GM19023 (cell line): ENCODE results near the gene MRFAP1.
"Not testable (repeated sequence)": the region's sequence is repeated elsewhere in the genome, so short reads cannot be mapped to it uniquely, and the experiment has no call there.

Experiments
- ATAC-seq: cut with Tn5 transposase; IDR thresholded peaks from one replicate; pipeline ENCODE4 v1.9.1; 2021; ENCODE audit warnings: mild to moderate bottlenecking, moderate library complexity; ENCODE audit not compliant: unreplicated experiment

The MRFAP1 gene

DNA sequence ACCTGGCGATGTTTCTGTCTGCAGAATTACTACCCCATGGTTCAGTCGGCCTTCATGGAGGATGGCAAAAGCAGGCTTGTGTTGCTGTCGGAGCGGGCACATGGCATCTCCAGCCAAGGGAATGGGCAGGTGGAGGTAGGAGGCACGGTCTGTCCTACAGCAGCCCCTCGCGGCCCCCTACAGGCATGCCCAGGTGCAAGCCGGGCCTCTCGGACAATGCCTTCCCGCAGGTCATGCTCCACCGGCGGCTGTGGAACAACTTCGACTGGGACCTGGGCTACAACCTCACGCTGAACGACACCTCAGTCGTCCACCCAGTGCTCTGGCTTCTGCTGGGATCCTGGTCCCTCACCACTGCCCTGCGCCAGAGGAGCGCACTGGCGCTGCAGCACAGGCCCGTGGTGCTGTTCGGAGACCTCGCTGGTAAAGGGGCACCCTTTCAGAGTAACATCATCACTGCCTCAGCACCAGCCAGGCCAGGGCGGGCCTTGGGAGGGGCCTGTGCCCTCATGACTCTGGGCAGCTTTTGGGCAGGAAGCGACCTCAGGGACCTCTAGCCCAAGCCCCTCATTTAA is 29.5 kb upstream of the MRFAP1 start:
- ATAC-seq, result no peak

- ATAC-seq, result no peak
Measured at GRCh38 chr4:6612961-6613675, 27.4 kb upstream of the MRFAP1 start.

GRCh38 chr4:6613676-6614651 is 26.5 kb upstream of the MRFAP1 start:
- no peak for ATAC-seq

- no peak for ATAC-seq
Measured at GRCh38 chr4:6614701-6615230, 25.7 kb upstream of the MRFAP1 start.

DNA sequence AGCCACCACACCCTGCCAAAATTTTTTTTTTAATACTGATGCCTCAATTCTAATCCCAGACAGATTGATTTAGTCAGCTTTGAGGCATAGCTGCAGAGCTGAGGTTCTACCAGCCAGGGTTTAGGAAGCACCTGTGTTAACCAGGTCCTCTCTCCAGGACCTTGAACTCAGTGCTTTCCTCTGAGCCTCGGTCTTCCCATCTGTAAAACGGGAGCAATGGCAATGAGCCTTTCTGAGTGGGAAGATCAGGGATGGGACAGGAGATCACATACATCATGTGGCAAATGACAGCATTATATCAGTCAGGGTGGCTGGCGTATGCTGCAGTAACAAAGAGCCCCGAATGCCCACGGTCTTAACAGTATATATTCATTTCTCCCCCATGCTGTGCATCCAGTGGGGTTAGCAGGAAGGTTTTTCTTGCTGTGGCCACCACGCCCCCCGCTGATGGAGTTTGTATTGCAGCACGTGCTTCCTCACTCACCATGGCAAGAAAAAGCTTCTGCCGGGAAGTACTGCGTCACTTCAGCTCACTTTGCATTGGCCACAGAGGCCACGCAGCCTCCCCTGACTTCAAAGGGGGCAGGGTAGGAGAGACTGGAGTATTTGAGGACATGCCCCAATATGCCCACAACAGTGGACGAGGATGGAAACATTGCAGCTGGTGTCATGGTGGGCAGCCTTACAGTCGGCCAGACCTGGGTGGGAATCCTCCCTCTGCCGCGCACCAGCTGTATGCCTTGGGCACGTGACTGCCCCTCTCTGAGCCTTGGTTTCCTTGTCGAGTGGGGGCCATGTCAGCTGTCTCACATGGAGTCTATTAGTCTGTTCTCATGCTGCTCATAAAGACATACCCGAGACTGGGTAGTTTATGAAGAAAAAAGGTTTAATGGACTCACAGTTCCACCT is 24.1 kb upstream of the MRFAP1 start:
- no peak for ATAC-seq

- no peak for ATAC-seq
Measured at GRCh38 chr4:6617246-6617645, 23.2 kb upstream of the MRFAP1 start.

GRCh38 chr4:6618386-6619115 is 21.9 kb upstream of the MRFAP1 start:
- ATAC-seq, result no peak

- ATAC-seq, result no peak
Measured at GRCh38 chr4:6619116-6619465, 21.4 kb upstream of the MRFAP1 start.

GRCh38 chr4:6619466-6620255 is 20.8 kb upstream of the MRFAP1 start:
- ATAC-seq, result no peak

- ATAC-seq, result no peak
Measured at GRCh38 chr4:6620296-6620695, 20.2 kb upstream of the MRFAP1 start.

DNA sequence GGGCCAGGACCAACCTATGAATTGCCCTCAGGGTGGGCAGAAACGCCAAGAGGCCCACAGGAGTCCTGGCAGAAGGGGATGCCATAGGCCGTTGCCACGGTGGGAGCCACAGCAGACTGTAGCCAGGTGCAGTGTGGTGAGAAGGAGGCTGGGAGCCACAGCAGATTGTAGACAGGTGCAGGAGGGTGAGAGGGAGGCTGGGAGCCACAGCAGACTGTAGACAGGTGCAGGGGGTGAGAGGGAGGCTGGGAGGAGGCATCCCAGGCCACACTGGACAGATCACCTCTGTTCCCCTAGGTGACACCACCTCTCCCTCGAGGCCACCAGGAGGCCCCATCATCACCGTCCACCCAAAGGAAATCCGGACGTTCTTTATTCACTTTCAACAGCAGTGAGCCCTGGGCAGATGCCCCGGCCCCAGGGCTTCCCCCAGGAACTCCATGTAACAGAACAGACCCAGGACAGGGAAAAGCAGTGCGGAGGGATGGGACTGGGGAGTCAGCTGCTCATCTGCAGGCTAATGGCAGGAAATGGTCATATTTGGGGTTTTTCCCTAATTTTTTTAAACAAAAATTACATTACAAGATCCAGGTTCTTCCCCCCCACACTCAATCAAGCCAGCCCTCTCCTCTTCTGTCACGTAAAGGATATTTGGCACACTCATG is 19.5 kb upstream of the MRFAP1 start:
- ATAC-seq, result no peak

DNA sequence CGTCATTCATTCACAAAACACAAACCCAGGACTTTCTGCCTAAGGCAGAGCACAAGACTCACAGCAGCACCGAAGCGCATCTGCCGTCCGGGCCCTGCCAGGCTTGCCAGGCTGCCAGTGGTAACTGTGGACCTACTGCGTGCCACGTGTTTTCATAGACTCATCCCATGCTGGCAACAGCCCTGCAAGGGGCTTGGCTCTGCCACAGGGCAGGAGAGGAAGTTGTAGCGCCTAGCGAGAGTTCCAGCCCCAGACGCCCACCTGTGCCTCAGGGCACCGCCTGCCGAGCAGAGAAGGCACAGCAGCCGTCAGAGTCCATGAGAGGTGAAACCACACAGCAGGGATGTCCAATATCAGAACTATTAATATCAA is 18.9 kb upstream of the MRFAP1 start:
- ATAC-seq, result no peak

DNA sequence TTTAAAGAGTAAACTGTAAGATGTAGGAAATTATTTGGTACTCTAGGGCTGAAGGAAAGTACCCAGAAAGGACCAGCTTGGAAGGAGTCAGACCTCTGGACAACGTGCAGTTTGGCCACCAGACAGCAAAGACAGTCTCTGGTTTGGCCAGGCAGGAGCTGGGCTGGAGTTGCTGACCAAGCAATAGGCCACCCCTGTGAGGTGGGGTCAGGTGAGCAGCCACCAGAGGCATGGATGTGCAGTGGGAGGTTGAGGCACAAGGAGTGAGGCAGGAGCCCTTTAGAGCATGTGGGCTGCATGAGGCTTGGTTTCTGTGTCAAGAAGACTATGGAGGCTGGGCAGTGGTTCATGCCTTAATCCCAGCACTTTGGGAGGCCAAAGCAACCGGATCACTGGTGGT is 17.7 kb upstream of the MRFAP1 start:
- ATAC-seq, result no peak

GRCh38 chr4:6625256-6625655 is 15.2 kb upstream of the MRFAP1 start:
- no peak for ATAC-seq

DNA sequence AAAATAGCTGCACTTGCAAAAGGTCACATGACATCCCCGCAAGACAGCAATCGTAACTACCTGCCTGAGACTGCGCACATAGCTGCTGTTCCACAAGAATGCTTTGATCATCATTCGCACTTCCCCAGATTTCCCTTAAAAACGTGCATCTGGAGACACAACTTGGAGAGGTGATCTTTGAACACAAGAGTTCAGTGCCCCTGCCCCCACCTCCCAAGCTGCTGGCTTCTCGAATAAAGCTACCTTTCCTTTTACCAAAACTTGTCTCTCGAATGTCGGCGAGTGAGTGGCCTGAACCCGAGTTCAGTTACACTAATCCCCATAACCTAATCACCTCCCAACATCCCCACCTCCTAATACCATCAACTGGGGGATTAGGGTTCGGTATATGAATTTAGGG is 14.4 kb upstream of the MRFAP1 start:
- no peak for ATAC-seq

GRCh38 chr4:6627832-6628231 is 12.7 kb upstream of the MRFAP1 start:
- ATAC-seq, result no peak

GRCh38 chr4:6628484-6628883 is 12.0 kb upstream of the MRFAP1 start:
- not testable (repeated sequence) for ATAC-seq

- no peak for ATAC-seq
Measured at GRCh38 chr4:6632125-6632524, 8.4 kb upstream of the MRFAP1 start.
